ENCODE measurements around the gene MAP2. TPM values are rescaled to one million over a fixed set of nuclear protein-coding genes. Genes with fewer than 3 reads are reported as not detected.

Gene MAP2
- total RNA-seq, 1 donor from 2014 or later, result 678 TPM

Small RNAs within 50 kb of the gene (small RNA-seq; reads per million reads assigned to genes)
- gene RNA5SP118, result not detected
